Parathyroid adenoma (tissue), 2 donors: ENCODE results near the gene RAB14.

Source experiments
- H2AFZ ChIP-seq: fragments of 300-600 bp; sonication (generic); one replicate; pipeline ENCODE4 v1.7.0; 2017; ENCODE audit warnings: antibody characterized with exemption, mild to moderate bottlenecking
- H3K27ac ChIP-seq: fragments of 300-600 bp; sonication (generic); one replicate; pipeline ENCODE4 v1.7.0; 2017
- H3K27me3 ChIP-seq: fragments of 300-600 bp; sonication (generic); one replicate; pipeline ENCODE4 v1.7.0; 2017; ENCODE audit warnings: low read length; ENCODE audit not compliant: control insufficient read depth, insufficient read depth
- H3K36me3 ChIP-seq: fragments of 300-600 bp; sonication (generic); one replicate; pipeline ENCODE4 v1.7.0; 2017; ENCODE audit warnings: low read length; ENCODE audit not compliant: control insufficient read depth, insufficient read depth
- H3K4me1 ChIP-seq: fragments of 300-600 bp; sonication (generic); one replicate; pipeline ENCODE4 v1.7.0; 2017; ENCODE audit warnings: control low read depth
- H3K4me2 ChIP-seq: fragments of 300-600 bp; sonication (generic); one replicate; pipeline ENCODE4 v1.7.0; 2017; ENCODE audit warnings: low read length
- H3K4me3 ChIP-seq: fragments of 300-600 bp; sonication (generic); one replicate; pipeline ENCODE4 v1.7.0; 2017; ENCODE audit warnings: low read depth, low read length
- H3K79me2 ChIP-seq: fragments of 300-600 bp; sonication (generic); one replicate; pipeline ENCODE4 v1.7.0; 2017; ENCODE audit warnings: control low read depth
- H3K9ac ChIP-seq: fragments of 300-600 bp; sonication (generic); one replicate; pipeline ENCODE4 v1.7.0; 2017; ENCODE audit warnings: mild to moderate bottlenecking
- H3K9me3 ChIP-seq: fragments of 300-600 bp; sonication (generic); one replicate; pipeline ENCODE4 v1.7.0; 2017; ENCODE audit warnings: low read length; ENCODE audit not compliant: control insufficient read depth
- TF ChIP-seq, protein P1 (sequence below): fragments of 300-600 bp; sonication (generic); IDR thresholded peaks from one replicate; pipeline ENCODE4 v1.7.0; 2017; ENCODE audit warnings: antibody characterized with exemption, mild to moderate bottlenecking
- donor health status: primary hyperparathyroidism.

The RAB14 gene

DNA sequence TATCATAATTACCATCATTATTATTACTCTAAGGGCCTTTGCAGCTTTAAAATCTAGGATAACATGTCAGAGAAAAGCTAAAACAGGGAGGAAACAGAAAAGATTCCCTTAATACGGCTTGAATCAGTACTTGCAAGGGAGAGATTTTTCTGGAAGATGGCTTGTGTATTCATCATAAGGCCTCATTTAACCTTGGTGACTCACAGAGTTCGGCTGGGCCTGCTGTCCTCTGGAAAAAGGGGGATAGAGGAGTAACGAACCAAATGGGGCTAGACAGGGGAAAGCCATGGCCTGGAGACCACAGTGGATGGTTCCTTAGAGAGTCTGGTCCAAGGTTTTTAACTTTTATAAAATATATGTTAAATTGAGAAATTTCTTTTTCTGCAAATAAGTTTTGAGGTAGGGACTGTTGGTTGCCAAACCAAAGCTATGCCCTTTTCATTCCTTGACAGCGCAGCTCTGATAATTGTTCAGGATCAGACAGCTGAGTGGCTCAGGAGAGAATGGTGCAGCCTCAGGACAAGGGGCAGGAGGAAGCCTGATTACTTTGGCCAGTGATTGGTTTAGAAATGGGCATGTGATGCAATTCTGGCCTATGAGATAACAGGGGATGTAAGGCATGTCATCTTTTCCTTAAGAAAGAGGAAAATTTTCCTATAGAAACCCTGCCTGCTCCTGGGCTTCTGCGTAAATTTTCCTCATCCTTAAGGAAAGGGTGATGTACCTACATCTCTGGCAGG, 40.7 kb upstream of the RAB14 start:
- no peaks in the 10 kb centered on the region for H3K79me2 ChIP-seq
- H3K4me1 ChIP-seq, result no peaks in the 10 kb centered on the region
- H3K27ac ChIP-seq, result no peak overlapping the region
- H3K4me2 ChIP-seq, result no peak overlapping the region
- no peak overlapping the region for H3K4me3 ChIP-seq
- H3K27me3 ChIP-seq, result no peaks in the 10 kb centered on the region
- no peaks in the 10 kb centered on the region for H3K36me3 ChIP-seq
- TF ChIP-seq, protein P1, sequence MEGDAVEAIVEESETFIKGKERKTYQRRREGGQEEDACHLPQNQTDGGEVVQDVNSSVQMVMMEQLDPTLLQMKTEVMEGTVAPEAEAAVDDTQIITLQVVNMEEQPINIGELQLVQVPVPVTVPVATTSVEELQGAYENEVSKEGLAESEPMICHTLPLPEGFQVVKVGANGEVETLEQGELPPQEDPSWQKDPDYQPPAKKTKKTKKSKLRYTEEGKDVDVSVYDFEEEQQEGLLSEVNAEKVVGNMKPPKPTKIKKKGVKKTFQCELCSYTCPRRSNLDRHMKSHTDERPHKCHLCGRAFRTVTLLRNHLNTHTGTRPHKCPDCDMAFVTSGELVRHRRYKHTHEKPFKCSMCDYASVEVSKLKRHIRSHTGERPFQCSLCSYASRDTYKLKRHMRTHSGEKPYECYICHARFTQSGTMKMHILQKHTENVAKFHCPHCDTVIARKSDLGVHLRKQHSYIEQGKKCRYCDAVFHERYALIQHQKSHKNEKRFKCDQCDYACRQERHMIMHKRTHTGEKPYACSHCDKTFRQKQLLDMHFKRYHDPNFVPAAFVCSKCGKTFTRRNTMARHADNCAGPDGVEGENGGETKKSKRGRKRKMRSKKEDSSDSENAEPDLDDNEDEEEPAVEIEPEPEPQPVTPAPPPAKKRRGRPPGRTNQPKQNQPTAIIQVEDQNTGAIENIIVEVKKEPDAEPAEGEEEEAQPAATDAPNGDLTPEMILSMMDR, result no peak
- no peak overlapping the region for H3K9ac ChIP-seq
- no peaks in the 10 kb centered on the region for H3K9me3 ChIP-seq
- no peak overlapping the region for H2AFZ ChIP-seq

DNA sequence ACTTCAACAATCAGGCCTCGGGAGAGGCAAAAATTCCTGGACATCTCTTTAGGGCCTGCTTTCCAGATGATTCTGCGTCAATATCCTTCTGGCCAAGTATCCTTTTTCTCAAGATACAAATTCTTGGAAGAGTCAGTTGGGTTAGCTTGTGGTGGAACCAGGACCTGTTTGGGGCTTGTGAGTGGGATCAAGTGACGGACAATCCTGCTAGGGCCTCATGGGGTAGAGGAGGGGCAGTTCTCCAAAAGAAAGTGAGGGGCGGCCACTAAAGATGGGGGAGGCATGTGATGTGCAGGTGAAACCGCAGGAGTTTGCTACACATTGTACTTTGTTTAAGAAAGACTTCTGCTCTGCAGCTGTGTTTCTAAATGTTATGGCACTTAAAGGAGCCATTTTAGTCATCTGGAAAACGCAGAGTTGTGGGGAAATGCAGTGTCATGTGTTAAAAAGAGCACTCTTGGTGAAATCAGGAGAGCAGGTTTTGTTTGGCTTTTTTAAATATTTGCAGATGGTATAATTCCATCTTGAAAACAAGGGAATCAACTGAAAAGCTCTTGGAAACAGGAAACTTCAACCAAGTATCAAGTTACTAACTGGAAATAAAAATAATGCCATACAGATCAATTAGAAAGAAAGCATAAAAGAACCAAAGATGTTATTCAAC, 38.9 kb upstream of the RAB14 start:
- H3K79me2 ChIP-seq, result no peaks in the 10 kb centered on the region
- H3K27ac ChIP-seq, result no peak overlapping the region
- TF ChIP-seq, protein P1, result no peak
- H3K4me1 ChIP-seq, result no peaks in the 10 kb centered on the region
- no peaks in the 10 kb centered on the region for H3K9me3 ChIP-seq
- H3K36me3 ChIP-seq, result no peaks in the 10 kb centered on the region
- H3K4me2 ChIP-seq, result no peak overlapping the region
- H2AFZ ChIP-seq, result no peak overlapping the region
- no peak overlapping the region for H3K9ac ChIP-seq
- no peaks in the 10 kb centered on the region for H3K27me3 ChIP-seq
- no peak overlapping the region for H3K4me3 ChIP-seq

DNA sequence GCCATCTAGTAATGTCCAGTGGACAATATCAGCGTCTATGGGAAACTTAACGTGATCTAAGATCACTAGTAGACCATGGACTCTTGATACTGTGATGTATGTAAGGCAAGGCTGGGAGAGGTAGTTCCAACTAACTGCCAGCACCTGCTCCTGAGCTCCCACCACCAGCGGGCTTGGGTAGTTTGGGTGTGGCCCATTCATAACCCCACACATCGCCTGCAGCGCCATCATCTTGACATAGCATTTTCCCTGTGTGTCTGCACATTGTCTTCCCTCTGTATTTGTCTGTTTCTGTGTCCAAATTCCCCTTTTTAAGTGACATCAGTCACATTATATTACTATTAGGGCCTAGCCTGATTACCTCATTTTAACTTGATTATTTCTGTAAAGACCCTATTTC, 38.2 kb upstream of the RAB14 start:
- Histone ChIP-seq H3K4me2 (no peak overlapping the region), H3K4me3 (no peak overlapping the region), H3K9me3 (no peaks in the 10 kb centered on the region), H3K4me1 (no peaks in the 10 kb centered on the region), H3K36me3 (no peaks in the 10 kb centered on the region), H2AFZ (no peak overlapping the region), H3K27me3 (no peaks in the 10 kb centered on the region), H3K9ac (no peak overlapping the region), H3K27ac (no peak overlapping the region), H3K79me2 (no peaks in the 10 kb centered on the region)
- TF ChIP-seq, protein P1, result no peak

DNA sequence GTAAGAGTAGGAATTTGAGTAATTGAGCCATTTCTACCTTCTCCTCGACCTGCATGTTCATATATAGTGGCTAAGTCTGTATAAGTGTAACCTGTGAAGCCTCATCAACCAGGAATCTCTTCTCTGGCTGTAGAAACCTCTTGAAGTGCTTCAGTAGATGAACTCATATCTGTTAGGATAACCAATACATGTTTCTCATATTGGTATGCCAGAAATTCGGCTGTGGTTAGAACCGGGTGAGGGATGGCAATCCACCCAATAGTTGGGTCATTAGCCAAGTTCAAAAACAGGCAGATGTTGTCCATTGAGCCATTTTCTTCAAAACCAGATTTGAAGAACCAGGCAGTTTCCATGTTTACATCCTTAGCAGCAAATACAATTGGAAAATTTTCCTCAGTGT, 37.4 kb upstream of the RAB14 start:
- Histone ChIP-seq H3K36me3 (no peaks in the 10 kb centered on the region), H3K27ac (no peak overlapping the region), H3K79me2 (no peaks in the 10 kb centered on the region), H3K4me3 (no peak overlapping the region), H2AFZ (no peak overlapping the region), H3K27me3 (no peaks in the 10 kb centered on the region), H3K9ac (no peak overlapping the region), H3K4me2 (no peak overlapping the region), H3K9me3 (no peaks in the 10 kb centered on the region), H3K4me1 (no peaks in the 10 kb centered on the region)
- TF ChIP-seq, protein P1, result no peak

DNA sequence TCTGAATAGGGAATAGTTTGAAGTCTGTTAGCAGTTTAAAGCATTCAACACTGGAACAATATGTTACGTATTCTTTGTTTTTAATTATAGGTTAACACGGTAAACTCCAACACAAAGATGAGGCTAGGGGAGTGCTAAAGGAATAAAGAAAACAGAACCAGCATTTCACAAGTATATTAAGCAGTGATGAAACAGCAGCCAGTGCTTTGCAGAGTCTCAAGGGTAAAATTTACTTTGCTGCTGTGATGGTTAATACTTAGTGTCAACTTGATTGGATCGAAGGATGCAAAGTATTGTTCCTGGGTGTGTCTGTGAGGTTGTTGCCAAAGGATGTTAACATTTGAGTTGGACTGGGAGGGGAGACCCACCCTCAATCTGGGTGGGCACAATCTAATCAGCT, 36.2 kb upstream of the RAB14 start:
- no peak overlapping the region for H3K4me2 ChIP-seq
- H3K4me3 ChIP-seq, result no peak overlapping the region
- no peaks in the 10 kb centered on the region for H3K4me1 ChIP-seq
- H3K27me3 ChIP-seq, result no peaks in the 10 kb centered on the region
- no peaks in the 10 kb centered on the region for H3K9me3 ChIP-seq
- TF ChIP-seq, protein P1, result no peak
- H2AFZ ChIP-seq, result no peak overlapping the region
- no peak overlapping the region for H3K9ac ChIP-seq
- no peak overlapping the region for H3K27ac ChIP-seq
- no peaks in the 10 kb centered on the region for H3K79me2 ChIP-seq
- no peaks in the 10 kb centered on the region for H3K36me3 ChIP-seq
